CD4-positive, CD25-positive, alpha-beta regulatory T cell (primary cell): Measurements from ENCODE around the gene MEGF11. TPM values are rescaled to one million over a fixed set of nuclear protein-coding genes. Genes with fewer than 3 reads are reported as not detected.

Experiments
- ATAC-seq, 2 donors: fragments of 150-1000 bp; cut with Tn5 transposase; one replicate each; pipeline ENCODE4 v1.10.0; 2021; ENCODE audit warnings: low read depth in 2 of 2, moderate number of reproducible peaks in 2 of 2, moderate library complexity in 1 of 2
- DNase-seq, 3 donors: peaks; one replicate each; pipeline versions ENCODE4 v3.0.0 to v3.0.0-alpha.2; 2012 to 2022; ENCODE audit warnings: mixed read lengths in 1 of 3
- H3K27ac ChIP-seq: one replicate; pipeline ENCODE4 v1.7.0; 2013; ENCODE audit warnings: mild to moderate bottlenecking, low read length; ENCODE audit not compliant: insufficient read depth, poor library complexity, severe bottlenecking
- H3K27me3 ChIP-seq: one replicate; pipeline ENCODE4 v1.7.0; 2013; ENCODE audit warnings: low read length; ENCODE audit not compliant: control insufficient read depth, insufficient read depth
- H3K36me3 ChIP-seq: one replicate; pipeline ENCODE4 v1.7.0; 2013; ENCODE audit warnings: mild to moderate bottlenecking, low read length, moderate library complexity; ENCODE audit not compliant: control insufficient read depth, insufficient read depth
- H3K4me1 ChIP-seq: 2 replicates; pipeline ENCODE4 v1.7.0; 2013; ENCODE audit warnings: mild to moderate bottlenecking, low read length; ENCODE audit not compliant: insufficient read depth, control insufficient read depth, poor library complexity, severe bottlenecking
- H3K4me3 ChIP-seq: one replicate; pipeline ENCODE4 v1.7.0; 2013; ENCODE audit warnings: low read depth, mild to moderate bottlenecking, low read length, moderate library complexity
- H3K9me3 ChIP-seq, 2 experiments: 1 replicate in 1 of 2; 2 replicates in 1 of 2; pipeline ENCODE4 v1.7.0; 2013; ENCODE audit warnings: low read length in 2 of 2, mild to moderate bottlenecking in 1 of 2, moderate library complexity in 1 of 2; ENCODE audit not compliant: control insufficient read depth in 2 of 2
- H3K27ac Mint-ChIP-seq, 3 donors: one replicate each; pipeline ENCODE4 v1.8.0; 2020 to 2022; ENCODE audit warnings: mild to moderate bottlenecking in 3 of 3, mixed read lengths in 3 of 3, moderate library complexity in 2 of 3
- H3K27me3 Mint-ChIP-seq: one replicate; pipeline ENCODE4 v1.8.0; 2022; ENCODE audit warnings: mild to moderate bottlenecking, mixed read lengths
- H3K36me3 Mint-ChIP-seq: one replicate; pipeline ENCODE4 v1.8.0; 2020; ENCODE audit warnings: mixed read lengths
- H3K4me1 Mint-ChIP-seq, 4 donors: one replicate each; pipeline ENCODE4 v1.8.0; 2020 to 2022; ENCODE audit warnings: mixed read lengths in 4 of 4, mild to moderate bottlenecking in 1 of 4
- H3K4me3 Mint-ChIP-seq, 4 donors: one replicate each; pipeline ENCODE4 v1.8.0; 2020 to 2022; ENCODE audit warnings: mild to moderate bottlenecking in 4 of 4, mixed read lengths in 4 of 4, moderate library complexity in 3 of 4
- H3K9me3 Mint-ChIP-seq, 7 donors: one replicate each; pipeline ENCODE4 v1.8.0; 2020 to 2022; ENCODE audit warnings: mixed read lengths in 7 of 7, mild to moderate bottlenecking in 3 of 7, moderate library complexity in 2 of 7
- polyA plus RNA-seq, 4 donors: library from polyadenylated mRNA; unstranded; fragments of 300-500 nt; fragmentation: Illumina TruSeq; gene quantifications; one replicate each; pipeline ENCODE4 v1.2.3, GENCODE V29; 2021
- total RNA-seq: library from RNA; stranded (reverse); gene quantifications from one replicate; pipeline ENCODE4 v1.2.3, GENCODE V29; 2022

MEGF11 gene
- total and polyA plus RNA-seq, 5 donors from 2014 or later: 0.02 to 0.29 (median 0.21) TPM; not detected in 2

DNA sequence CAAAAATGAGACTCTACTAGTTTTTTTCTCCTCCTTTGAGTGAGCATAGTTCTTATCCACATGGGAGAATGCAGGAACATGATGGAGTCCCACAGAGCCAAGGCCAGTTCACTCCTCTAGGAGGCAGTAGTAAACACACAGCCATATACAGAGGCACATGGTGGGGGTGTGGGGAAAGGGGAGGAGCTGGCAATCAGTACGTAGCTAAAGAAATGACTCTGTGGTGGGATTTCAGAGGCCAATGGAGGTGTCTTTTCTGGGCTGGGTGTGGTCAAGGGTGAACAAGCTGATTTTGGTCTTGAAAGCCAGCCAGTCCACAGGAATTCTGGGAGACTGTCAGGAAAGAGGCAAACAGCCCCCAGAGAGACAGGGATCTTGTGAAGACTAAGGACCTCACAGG lies 390.9 kb downstream of the MEGF11 start:
- Mint-ChIP-seq H3K4me3 (peak overlapping the region in 1 of 4 donors; percentile 23), H3K9me3 (no peaks in the 10 kb centered on the region), H3K4me1 (peaks cover 0 to 8% (median 2%) of the 10 kb centered on the region in 4 donors), H3K36me3 (no peaks in the 10 kb centered on the region), H3K27me3 (peaks cover 7% of the 10 kb centered on the region), H3K27ac (no peak overlapping the region)
- Histone ChIP-seq H3K36me3 (no peaks in the 10 kb centered on the region), H3K27ac (no peak overlapping the region), H3K4me1 (no peaks in the 10 kb centered on the region), H3K9me3 (no peaks in the 10 kb centered on the region), H3K27me3 (no peaks in the 10 kb centered on the region), H3K4me3 (no peak overlapping the region)
- ATAC-seq: peak; percentile 84 to 85
- DNase-seq: peak; percentile 22 to 80 (median 41)

DNA sequence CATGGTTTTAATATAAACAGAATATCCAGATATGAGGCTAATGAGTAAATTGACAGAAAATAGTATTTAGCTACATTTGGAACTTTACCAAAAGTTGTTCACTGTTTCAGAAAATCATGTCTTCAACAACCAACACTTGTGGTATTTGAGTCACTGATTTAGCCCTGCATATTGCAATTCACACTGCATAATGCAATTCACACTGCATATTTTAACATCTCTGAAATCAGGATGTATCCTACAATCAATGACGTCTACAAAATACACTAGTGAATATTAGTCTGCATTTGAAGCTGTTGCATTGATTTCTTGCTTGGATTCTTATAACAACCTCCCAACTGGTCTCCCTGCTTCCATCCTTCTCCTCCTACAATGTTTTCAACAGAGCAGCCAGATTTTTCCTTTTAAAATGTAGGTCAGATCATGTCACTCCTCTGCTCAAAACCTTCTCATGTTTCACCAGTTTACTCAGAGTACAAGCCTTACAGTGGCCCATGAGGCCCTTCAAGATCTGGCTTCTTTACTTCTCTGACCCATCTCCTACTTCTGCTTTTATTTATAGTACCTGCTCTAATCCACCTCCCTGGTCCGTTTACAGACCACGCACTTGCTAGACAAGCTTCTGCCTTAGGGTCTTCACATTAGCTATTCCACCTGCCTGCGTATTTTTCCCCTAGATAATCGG lies 395.7 kb downstream of the MEGF11 start:
- no peak for ATAC-seq
- Histone ChIP-seq H3K36me3 (no peaks in the 10 kb centered on the region), H3K4me3 (no peak overlapping the region), H3K4me1 (no peaks in the 10 kb centered on the region), H3K9me3 (no peaks in the 10 kb centered on the region), H3K27me3 (no peaks in the 10 kb centered on the region), H3K27ac (no peak overlapping the region)
- Mint-ChIP-seq H3K27me3 (peaks cover 25% of the 10 kb centered on the region), H3K27ac (peak overlapping the region in 1 of 3 donors; percentile 14), H3K9me3 (no peaks in the 10 kb centered on the region), H3K36me3 (no peaks in the 10 kb centered on the region), H3K4me3 (no peak overlapping the region), H3K4me1 (peaks cover 2 to 14% (median 5%) of the 10 kb centered on the region in 4 donors)
- no peak for DNase-seq

- Mint-ChIP-seq H3K27me3 (peaks cover 31% of the 10 kb centered on the region), H3K9me3 (no peaks in the 10 kb centered on the region), H3K4me1 (peaks cover 2 to 11% (median 5%) of the 10 kb centered on the region in 4 donors), H3K27ac (peak overlapping the region in 1 of 3 donors; percentile 67), H3K36me3 (no peaks in the 10 kb centered on the region), H3K4me3 (no peak overlapping the region)
- Histone ChIP-seq H3K27ac (no peak overlapping the region), H3K4me1 (no peaks in the 10 kb centered on the region), H3K27me3 (no peaks in the 10 kb centered on the region), H3K4me3 (no peak overlapping the region), H3K36me3 (no peaks in the 10 kb centered on the region), H3K9me3 (no peaks in the 10 kb centered on the region)
- DNase-seq: peak; percentile 71 to 82 (median 80)
- ATAC-seq: peak; percentile 81 to 83
These were observed 396.6 kb downstream of the MEGF11 start for GRCh38 chr15:65856821-65857455.

DNA sequence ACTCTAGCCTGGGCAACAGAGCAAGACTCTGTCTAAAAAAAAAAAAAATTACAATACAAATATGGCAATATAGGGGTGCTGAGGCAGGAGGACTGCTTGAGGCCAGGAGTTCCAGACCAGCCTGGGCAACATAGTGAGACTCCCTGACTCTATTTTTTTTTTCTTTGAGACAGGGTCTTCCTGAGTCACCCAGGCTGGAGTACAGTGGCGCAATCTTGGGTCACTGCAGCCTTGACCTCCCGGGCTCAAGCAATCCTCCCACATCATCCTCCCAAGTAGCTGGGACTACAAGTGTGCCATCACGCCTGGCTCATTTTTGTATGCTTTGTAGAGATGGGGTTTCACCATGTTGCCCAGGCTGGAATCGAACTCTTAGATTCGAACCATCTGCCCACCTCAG lies 401.6 kb downstream of the MEGF11 start:
- no peak for ATAC-seq
- Histone ChIP-seq H3K9me3 (no peaks in the 10 kb centered on the region), H3K27me3 (peaks cover 2% of the 10 kb centered on the region), H3K4me1 (no peaks in the 10 kb centered on the region), H3K27ac (no peak overlapping the region), H3K36me3 (no peaks in the 10 kb centered on the region), H3K4me3 (no peak overlapping the region)
- DNase-seq: no peak
- H3K36me3 Mint-ChIP-seq: no peaks in the 10 kb centered on the region
- H3K4me1 Mint-ChIP-seq: peaks cover 2 to 6% (median 4%) of the 10 kb centered on the region in 4 donors
- no peak overlapping the region for H3K27ac Mint-ChIP-seq
- H3K27me3 Mint-ChIP-seq: peaks cover 35% of the 10 kb centered on the region
- peaks cover 0 to 1% (median 0%) of the 10 kb centered on the region in 7 donors for H3K9me3 Mint-ChIP-seq
- H3K4me3 Mint-ChIP-seq: no peak overlapping the region

DNA sequence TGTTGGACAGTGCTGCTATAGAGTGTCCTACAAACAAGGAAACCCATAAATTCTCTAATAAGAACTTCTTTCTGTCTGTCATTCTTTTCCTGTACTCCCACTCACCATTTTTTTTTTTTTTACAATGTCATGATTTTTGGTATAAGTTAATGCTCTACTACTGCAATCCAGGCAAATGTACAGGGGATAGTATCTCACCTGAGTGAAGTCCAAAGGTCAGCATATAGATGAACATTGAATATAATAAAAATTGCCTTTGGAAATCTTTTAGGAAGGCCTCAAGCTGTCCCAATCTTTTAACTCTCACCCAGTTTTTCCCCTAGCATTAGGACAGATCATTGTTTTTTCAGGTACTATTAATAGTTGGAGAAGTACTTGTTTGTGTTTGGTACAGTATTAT lies 405.6 kb downstream of the MEGF11 start:
- Histone ChIP-seq H3K27me3 (peaks cover 2% of the 10 kb centered on the region), H3K4me3 (no peak overlapping the region), H3K9me3 (no peaks in the 10 kb centered on the region), H3K4me1 (no peaks in the 10 kb centered on the region), H3K27ac (no peak overlapping the region), H3K36me3 (no peaks in the 10 kb centered on the region)
- ATAC-seq (no peak), DNase-seq (no peak)
- H3K9me3 Mint-ChIP-seq: peaks cover 0 to 1% (median 0%) of the 10 kb centered on the region in 7 donors
- H3K27ac Mint-ChIP-seq: no peak overlapping the region
- no peaks in the 10 kb centered on the region for H3K36me3 Mint-ChIP-seq
- peaks cover 35% of the 10 kb centered on the region for H3K27me3 Mint-ChIP-seq
- no peaks in the 10 kb centered on the region for H3K4me1 Mint-ChIP-seq
- no peak overlapping the region for H3K4me3 Mint-ChIP-seq

- Mint-ChIP-seq H3K27me3 (peaks cover 29% of the 10 kb centered on the region), H3K9me3 (peaks cover 0 to 1% (median 0%) of the 10 kb centered on the region in 7 donors), H3K4me3 (no peak overlapping the region), H3K4me1 (no peaks in the 10 kb centered on the region), H3K27ac (no peak overlapping the region), H3K36me3 (no peaks in the 10 kb centered on the region)
- DNase-seq (no peak), ATAC-seq (no peak)
- Histone ChIP-seq H3K27me3 (peaks cover 2% of the 10 kb centered on the region), H3K27ac (no peak overlapping the region), H3K36me3 (no peaks in the 10 kb centered on the region), H3K4me1 (no peaks in the 10 kb centered on the region), H3K9me3 (no peaks in the 10 kb centered on the region), H3K4me3 (no peak overlapping the region)
These were observed 407.6 kb downstream of the MEGF11 start for GRCh38 chr15:65845826-65846519.
